CD4-positive, alpha-beta T cell treated with Interleukin-10 for 1 hour (primary cell): ENCODE measurements around the gene ABCA6.
"Not testable (repeated sequence)": the region's sequence is repeated elsewhere in the genome, so short reads cannot be mapped to it uniquely, and the experiment has no call there.

Experiments used
- DNase-seq: peaks from one replicate; pipeline ENCODE4 v3.0.0-alpha.2; 2020

Gene ABCA6

GRCh38 chr17:69141431-69142174 is at the start of gene ABCA6:
TSS of gene ABCA6 (minus strand) at chr17:69141895. CDS start at chr17:69140703, 1,192 bp downstream.
- no peak for DNase-seq

GRCh38 chr17:69188796-69189195 is 47.1 kb upstream of the ABCA6 start:
- no peak for DNase-seq

GRCh38 chr17:69188064-69188463 is 46.4 kb upstream of the ABCA6 start:
- no peak for DNase-seq

GRCh38 chr17:69187294-69187693 is 45.6 kb upstream of the ABCA6 start:
- no peak for DNase-seq

- no peak for DNase-seq
Observed at GRCh38 chr17:69179227-69179952, 37.7 kb upstream of the ABCA6 start.

- no peak for DNase-seq
Observed at GRCh38 chr17:69176457-69176795, 34.7 kb upstream of the ABCA6 start.

GRCh38 chr17:69175625-69176456 is 34.1 kb upstream of the ABCA6 start:
- no peak for DNase-seq

- no peak for DNase-seq
Observed at GRCh38 chr17:69175262-69175624, 33.5 kb upstream of the ABCA6 start.

- DNase-seq: no peak
Observed at GRCh38 chr17:69173118-69173517, 31.4 kb upstream of the ABCA6 start.

- no peak for DNase-seq
Observed at GRCh38 chr17:69170377-69170776, 28.7 kb upstream of the ABCA6 start.

- DNase-seq: not testable (repeated sequence)
Observed at GRCh38 chr17:69168642-69169041, 26.9 kb upstream of the ABCA6 start.

GRCh38 chr17:69166957-69167356 is 25.3 kb upstream of the ABCA6 start:
- no peak for DNase-seq

GRCh38 chr17:69164206-69164605 is 22.5 kb upstream of the ABCA6 start:
- no peak for DNase-seq

- no peak for DNase-seq
Observed at GRCh38 chr17:69159418-69159817, 17.7 kb upstream of the ABCA6 start.

GRCh38 chr17:69154267-69154666 is 12.6 kb upstream of the ABCA6 start:
- DNase-seq: no peak

GRCh38 chr17:69150333-69150732 is 8.6 kb upstream of the ABCA6 start:
- DNase-seq: no peak

- DNase-seq: no peak
Observed at GRCh38 chr17:69147460-69147859, 5.8 kb upstream of the ABCA6 start.

- no peak for DNase-seq
Observed at GRCh38 chr17:69144331-69145255, 2.9 kb upstream of the ABCA6 start.

GRCh38 chr17:69143683-69144231 is 2.1 kb upstream of the ABCA6 start:
- no peak for DNase-seq

GRCh38 chr17:69143151-69143550 is 1.5 kb upstream of the ABCA6 start:
- no peak for DNase-seq

GRCh38 chr17:69142175-69142802 is 594 bp upstream of the ABCA6 start:
- DNase-seq: no peak

- no peak for DNase-seq
Observed at GRCh38 chr17:69134112-69134511, 7.6 kb downstream of the ABCA6 start.
